ENCODE results near the gene CD44.

DNA sequence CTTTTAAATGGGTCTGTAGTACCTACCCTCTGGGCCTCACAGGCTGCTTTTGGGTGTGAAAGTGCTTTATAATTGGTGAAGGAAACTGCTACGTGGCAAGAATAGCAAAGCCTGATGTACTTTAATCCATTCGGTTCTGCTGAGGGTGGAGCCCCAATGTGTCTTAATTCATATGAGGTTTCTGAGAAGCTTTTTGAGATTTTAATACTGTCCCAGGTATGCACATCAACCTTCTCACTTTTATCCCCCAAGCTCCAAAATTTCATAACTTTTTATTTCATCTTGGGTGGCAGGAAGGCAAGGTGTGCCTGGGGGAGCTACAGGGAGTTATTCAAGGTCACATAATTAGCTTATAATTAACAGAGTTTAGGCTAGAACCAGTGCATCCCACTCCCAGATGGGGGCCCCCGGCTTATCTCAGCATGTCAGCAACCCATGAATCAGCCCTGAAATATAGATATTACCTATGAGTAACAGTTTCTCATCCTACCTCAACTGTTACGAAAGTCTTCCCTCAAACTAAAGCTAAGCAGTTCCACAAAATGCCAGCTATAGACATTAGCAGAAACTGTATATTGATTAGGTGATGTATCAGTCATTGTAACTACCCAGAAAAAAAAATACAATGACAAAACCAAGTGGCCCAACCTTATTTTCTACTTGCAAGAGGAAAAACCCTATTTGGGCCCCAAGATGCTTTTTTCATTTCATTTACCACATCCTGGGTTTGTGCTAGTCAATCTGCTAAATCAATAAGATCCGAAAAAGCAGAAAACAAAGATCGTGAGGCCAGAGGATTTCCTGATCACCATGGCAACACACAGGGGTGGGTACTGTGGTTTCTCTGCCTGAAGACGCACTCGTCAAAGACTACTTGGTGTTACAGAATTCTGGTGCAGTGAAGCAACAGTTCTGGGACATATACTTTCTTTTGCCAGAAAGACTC lies 26.7 kb downstream of the CD44 start:
- TF ChIP-seq, protein P1, sequence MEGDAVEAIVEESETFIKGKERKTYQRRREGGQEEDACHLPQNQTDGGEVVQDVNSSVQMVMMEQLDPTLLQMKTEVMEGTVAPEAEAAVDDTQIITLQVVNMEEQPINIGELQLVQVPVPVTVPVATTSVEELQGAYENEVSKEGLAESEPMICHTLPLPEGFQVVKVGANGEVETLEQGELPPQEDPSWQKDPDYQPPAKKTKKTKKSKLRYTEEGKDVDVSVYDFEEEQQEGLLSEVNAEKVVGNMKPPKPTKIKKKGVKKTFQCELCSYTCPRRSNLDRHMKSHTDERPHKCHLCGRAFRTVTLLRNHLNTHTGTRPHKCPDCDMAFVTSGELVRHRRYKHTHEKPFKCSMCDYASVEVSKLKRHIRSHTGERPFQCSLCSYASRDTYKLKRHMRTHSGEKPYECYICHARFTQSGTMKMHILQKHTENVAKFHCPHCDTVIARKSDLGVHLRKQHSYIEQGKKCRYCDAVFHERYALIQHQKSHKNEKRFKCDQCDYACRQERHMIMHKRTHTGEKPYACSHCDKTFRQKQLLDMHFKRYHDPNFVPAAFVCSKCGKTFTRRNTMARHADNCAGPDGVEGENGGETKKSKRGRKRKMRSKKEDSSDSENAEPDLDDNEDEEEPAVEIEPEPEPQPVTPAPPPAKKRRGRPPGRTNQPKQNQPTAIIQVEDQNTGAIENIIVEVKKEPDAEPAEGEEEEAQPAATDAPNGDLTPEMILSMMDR (IDR thresholded peaks at IDR 0.05), result no peak
- TF ChIP-seq POLR2A (IDR thresholded peaks at IDR 0.05), result no peak

Data from heart left ventricle (tissue), 13 donors.